ENCODE measurements around the gene RNF13.
"Not testable (repeated sequence)": the region's sequence is repeated elsewhere in the genome, so short reads cannot be mapped to it uniquely, and the experiment has no call there.

Gene RNF13

DNA sequence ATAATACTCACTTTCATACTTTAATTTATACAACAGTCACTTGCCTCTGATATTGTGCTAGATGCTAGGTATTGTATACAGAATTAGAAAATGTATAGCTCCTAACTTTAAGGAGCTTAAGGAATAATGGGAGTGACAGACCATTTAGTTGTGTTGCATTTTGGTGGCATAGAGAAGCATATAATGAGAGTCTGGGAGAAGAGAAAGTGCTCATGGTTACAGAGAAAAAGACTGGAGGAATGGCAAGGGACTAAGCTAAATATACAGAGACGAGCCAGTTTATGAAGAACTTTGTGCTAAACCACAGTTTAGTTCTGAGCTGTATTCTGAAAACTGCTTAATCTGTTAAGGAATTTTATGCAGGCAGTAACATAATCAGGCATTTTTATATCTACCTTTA, 6.4 kb downstream of the RNF13 start:
- peaks cover 49% of the 10 kb centered on the region for H3K4me1 ChIP-seq (ENCODE audit: insufficient read depth, poor library complexity, severe bottlenecking)
- no peak for DNase-seq (ENCODE audit: low spot score)
- H3K4me3 ChIP-seq (ENCODE audit: severe bottlenecking), result no peak overlapping the region
- H3K27me3 ChIP-seq (ENCODE audit: insufficient read depth, poor library complexity, severe bottlenecking), result no peaks in the 10 kb centered on the region
- no peaks in the 10 kb centered on the region for H3K9me3 ChIP-seq (ENCODE audit: severe bottlenecking)
- no peaks in the 10 kb centered on the region for H3K36me3 ChIP-seq (ENCODE audit: low read depth)
- ATAC-seq (ENCODE audit: low read depth), result no peak
- H3K27ac ChIP-seq (ENCODE audit: poor library complexity, severe bottlenecking), result peak overlapping the region; percentile 59
- TF ChIP-seq, protein P1, sequence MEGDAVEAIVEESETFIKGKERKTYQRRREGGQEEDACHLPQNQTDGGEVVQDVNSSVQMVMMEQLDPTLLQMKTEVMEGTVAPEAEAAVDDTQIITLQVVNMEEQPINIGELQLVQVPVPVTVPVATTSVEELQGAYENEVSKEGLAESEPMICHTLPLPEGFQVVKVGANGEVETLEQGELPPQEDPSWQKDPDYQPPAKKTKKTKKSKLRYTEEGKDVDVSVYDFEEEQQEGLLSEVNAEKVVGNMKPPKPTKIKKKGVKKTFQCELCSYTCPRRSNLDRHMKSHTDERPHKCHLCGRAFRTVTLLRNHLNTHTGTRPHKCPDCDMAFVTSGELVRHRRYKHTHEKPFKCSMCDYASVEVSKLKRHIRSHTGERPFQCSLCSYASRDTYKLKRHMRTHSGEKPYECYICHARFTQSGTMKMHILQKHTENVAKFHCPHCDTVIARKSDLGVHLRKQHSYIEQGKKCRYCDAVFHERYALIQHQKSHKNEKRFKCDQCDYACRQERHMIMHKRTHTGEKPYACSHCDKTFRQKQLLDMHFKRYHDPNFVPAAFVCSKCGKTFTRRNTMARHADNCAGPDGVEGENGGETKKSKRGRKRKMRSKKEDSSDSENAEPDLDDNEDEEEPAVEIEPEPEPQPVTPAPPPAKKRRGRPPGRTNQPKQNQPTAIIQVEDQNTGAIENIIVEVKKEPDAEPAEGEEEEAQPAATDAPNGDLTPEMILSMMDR (IDR thresholded peaks at IDR 0.05; ENCODE audit: poor library complexity, severe bottlenecking), result no peak

DNA sequence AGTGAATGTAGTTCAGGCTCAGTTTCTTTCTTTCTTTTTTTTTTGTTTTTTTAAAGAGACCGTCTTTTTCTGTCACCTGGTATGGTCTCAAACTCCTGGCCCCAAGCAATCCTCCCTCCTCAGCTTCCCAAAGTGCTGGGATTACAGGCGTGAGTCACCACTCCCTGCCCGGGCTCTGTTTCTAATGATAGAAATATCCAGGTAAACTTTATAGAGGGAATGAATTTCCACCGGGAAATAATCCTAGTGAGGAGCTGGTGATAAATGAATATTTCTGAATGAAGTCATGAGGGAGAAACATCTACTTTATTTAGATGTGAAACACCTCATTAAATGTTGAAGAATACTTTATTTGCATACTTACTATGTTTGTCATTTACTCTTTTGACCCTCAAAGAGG, 7.2 kb downstream of the RNF13 start:
- H3K36me3 ChIP-seq (ENCODE audit: low read depth), result no peaks in the 10 kb centered on the region
- ATAC-seq (ENCODE audit: low read depth) (peak; percentile 78), DNase-seq (ENCODE audit: low spot score) (no peak)
- TF ChIP-seq, protein P1 (IDR thresholded peaks at IDR 0.05; ENCODE audit: poor library complexity, severe bottlenecking), result no peak
- no peaks in the 10 kb centered on the region for H3K9me3 ChIP-seq (ENCODE audit: severe bottlenecking)
- peak overlapping the region; percentile 59 for H3K27ac ChIP-seq (ENCODE audit: poor library complexity, severe bottlenecking)
- no peaks in the 10 kb centered on the region for H3K27me3 ChIP-seq (ENCODE audit: insufficient read depth, poor library complexity, severe bottlenecking)
- no peak overlapping the region for H3K4me3 ChIP-seq (ENCODE audit: severe bottlenecking)
- H3K4me1 ChIP-seq (ENCODE audit: insufficient read depth, poor library complexity, severe bottlenecking), result peaks cover 42% of the 10 kb centered on the region

DNA sequence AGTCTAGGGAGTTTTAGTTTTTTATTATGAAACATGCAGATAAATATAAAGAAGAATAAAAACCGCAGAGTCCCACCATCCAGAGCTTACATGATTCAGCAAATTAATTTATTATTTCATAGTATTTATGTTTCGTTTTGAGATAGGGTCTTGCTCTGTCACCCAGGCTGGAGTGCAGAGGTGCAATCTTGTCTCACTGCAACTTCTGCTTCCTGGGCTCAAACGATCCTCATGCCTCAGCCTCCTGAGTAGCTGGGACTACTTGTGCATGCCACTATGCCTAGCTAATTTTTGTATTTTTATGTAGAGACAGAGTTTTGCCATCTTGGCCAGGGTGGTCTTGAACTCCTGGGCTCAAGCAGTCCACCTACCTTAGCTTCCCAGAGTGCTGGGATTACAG, 13.6 kb downstream of the RNF13 start:
- no peak for ATAC-seq (ENCODE audit: low read depth)

DNA sequence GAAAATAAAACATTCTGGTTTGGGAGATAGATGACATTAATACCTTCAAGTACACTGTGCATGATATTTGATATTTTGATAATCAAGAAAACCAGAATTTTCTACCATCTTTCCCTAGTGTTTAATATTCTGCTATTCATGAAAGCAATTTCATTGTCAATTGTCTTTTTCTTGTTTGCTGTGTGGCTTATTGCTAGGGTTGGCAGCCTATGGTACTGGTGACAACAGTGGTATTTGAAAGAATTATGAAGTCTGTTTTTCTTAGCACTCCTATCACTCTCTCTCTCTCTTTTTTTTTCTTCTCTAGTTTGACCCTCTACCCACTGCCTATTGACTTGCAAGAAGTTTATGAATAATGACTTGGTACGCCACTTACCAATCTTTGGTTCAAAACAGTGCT, 15.4 kb downstream of the RNF13 start:
- peaks cover 16% of the 10 kb centered on the region for H3K9me3 ChIP-seq (ENCODE audit: severe bottlenecking)
- DNase-seq (ENCODE audit: low spot score) (no peak), ATAC-seq (ENCODE audit: low read depth) (no peak)
- no peak overlapping the region for H3K27ac ChIP-seq (ENCODE audit: poor library complexity, severe bottlenecking)
- H3K4me3 ChIP-seq (ENCODE audit: severe bottlenecking), result no peak overlapping the region
- H3K36me3 ChIP-seq (ENCODE audit: low read depth), result no peaks in the 10 kb centered on the region
- TF ChIP-seq, protein P1 (IDR thresholded peaks at IDR 0.05; ENCODE audit: poor library complexity, severe bottlenecking), result no peak
- no peaks in the 10 kb centered on the region for H3K27me3 ChIP-seq (ENCODE audit: insufficient read depth, poor library complexity, severe bottlenecking)
- H3K4me1 ChIP-seq (ENCODE audit: insufficient read depth, poor library complexity, severe bottlenecking), result no peaks in the 10 kb centered on the region

More for the DNA sequence above, 13.6 kb downstream of the RNF13 start:
- H3K4me1 ChIP-seq (ENCODE audit: insufficient read depth, poor library complexity, severe bottlenecking), result no peaks in the 10 kb centered on the region
- no peak for DNase-seq (ENCODE audit: low spot score)
- H3K27ac ChIP-seq (ENCODE audit: poor library complexity, severe bottlenecking), result no peak overlapping the region
- H3K4me3 ChIP-seq (ENCODE audit: severe bottlenecking), result no peak overlapping the region
- peaks cover 8% of the 10 kb centered on the region for H3K9me3 ChIP-seq (ENCODE audit: severe bottlenecking)
- H3K27me3 ChIP-seq (ENCODE audit: insufficient read depth, poor library complexity, severe bottlenecking), result no peaks in the 10 kb centered on the region
- H3K36me3 ChIP-seq (ENCODE audit: low read depth), result no peaks in the 10 kb centered on the region
- TF ChIP-seq, protein P1 (IDR thresholded peaks at IDR 0.05; ENCODE audit: poor library complexity, severe bottlenecking), result no peak

DNA sequence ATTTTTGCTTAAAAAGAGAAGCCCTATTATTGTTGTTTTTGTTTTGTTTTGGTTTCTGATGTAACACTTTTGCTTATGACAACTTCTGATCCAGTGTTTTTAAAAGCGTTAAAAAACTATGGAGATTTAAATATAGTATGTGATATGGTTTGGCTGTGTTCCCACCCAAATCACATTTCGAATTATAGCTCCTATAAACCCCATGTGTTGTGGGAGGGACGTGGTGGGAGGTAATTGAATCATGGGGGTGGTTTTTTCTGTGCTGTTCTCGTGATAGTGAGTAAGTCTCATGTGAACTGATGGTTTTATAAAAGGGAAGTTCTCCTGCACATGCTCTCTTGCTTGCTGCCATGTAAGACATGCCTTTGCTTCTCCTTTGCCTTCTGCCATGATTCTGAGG, 16.6 kb downstream of the RNF13 start:
- not testable (repeated sequence) for H3K27ac ChIP-seq (ENCODE audit: poor library complexity, severe bottlenecking); H3K36me3 ChIP-seq (ENCODE audit: low read depth); H3K4me1 ChIP-seq (ENCODE audit: insufficient read depth, poor library complexity, severe bottlenecking); ATAC-seq (ENCODE audit: low read depth); H3K27me3 ChIP-seq (ENCODE audit: insufficient read depth, poor library complexity, severe bottlenecking); DNase-seq (ENCODE audit: low spot score); H3K4me3 ChIP-seq (ENCODE audit: severe bottlenecking)
- H3K9me3 ChIP-seq (ENCODE audit: severe bottlenecking), result peaks cover 25% of the 10 kb centered on the region

Measured in RWPE2 (cell line).